ENCODE data around the gene CTBP2.

Gene CTBP2

DNA sequence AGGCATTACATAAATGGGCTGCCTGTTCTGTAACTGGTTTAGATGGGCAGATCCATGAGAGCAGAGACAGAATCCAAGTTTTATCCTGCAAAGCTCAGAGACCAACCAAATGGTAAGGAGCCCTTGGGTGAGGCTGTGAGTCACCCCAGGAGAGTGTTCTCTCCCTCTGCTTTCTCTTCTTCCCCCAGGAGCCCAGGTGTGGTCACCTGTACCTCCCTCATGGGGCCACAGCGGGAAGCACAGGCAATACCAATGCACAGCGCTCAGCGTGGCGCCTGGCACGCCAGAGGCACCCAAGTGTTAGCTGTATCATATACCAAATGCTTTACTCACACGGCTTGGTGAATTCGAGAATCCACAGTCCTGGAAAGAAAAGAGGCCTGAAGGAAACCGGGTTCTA is 39.4 kb downstream of the CTBP2 start:
- H3K4me2 ChIP-seq (ENCODE audit: low read depth, low read length): no peak overlapping the region
- no peak overlapping the region for H2AFZ ChIP-seq (ENCODE audit: low read length)
- H3K4me3 ChIP-seq (ENCODE audit: low read length): no peak overlapping the region
- no peaks in the 10 kb centered on the region for H3K9me2 ChIP-seq (replicated peaks; ENCODE audit: insufficient read depth, low read length)
- no peaks in the 10 kb centered on the region for H3K36me3 ChIP-seq (replicated peaks; ENCODE audit: insufficient read depth, low read length)
- no peaks in the 10 kb centered on the region for H3F3A ChIP-seq (ENCODE audit: insufficient read depth, low read length)
- no peak for DNase-seq
- no peak overlapping the region for H3K27ac ChIP-seq (ENCODE audit: low read length)
- H3K79me2 ChIP-seq (ENCODE audit: low read length): no peaks in the 10 kb centered on the region
- H4K20me1 ChIP-seq (ENCODE audit: insufficient read depth, low read length): no peaks in the 10 kb centered on the region
- H3K9ac ChIP-seq (ENCODE audit: low read length): no peak overlapping the region
- no peaks in the 10 kb centered on the region for H3K9me3 ChIP-seq (replicated peaks; ENCODE audit: insufficient read depth, low read length)
- peaks cover 75% of the 10 kb centered on the region for H3K27me3 ChIP-seq (replicated peaks; ENCODE audit: insufficient read depth, low read length)
- H3K4me1 ChIP-seq (ENCODE audit: low read length): no peaks in the 10 kb centered on the region
- TF ChIP-seq EZH2 (optimal IDR thresholded peaks at IDR 0.05; ENCODE audit: low read depth, low read length) (no peak), EZH2phosphoT487 (IDR thresholded peaks at IDR 0.05; ENCODE audit: low read length) (no peak)
- TF ChIP-seq, protein P1, sequence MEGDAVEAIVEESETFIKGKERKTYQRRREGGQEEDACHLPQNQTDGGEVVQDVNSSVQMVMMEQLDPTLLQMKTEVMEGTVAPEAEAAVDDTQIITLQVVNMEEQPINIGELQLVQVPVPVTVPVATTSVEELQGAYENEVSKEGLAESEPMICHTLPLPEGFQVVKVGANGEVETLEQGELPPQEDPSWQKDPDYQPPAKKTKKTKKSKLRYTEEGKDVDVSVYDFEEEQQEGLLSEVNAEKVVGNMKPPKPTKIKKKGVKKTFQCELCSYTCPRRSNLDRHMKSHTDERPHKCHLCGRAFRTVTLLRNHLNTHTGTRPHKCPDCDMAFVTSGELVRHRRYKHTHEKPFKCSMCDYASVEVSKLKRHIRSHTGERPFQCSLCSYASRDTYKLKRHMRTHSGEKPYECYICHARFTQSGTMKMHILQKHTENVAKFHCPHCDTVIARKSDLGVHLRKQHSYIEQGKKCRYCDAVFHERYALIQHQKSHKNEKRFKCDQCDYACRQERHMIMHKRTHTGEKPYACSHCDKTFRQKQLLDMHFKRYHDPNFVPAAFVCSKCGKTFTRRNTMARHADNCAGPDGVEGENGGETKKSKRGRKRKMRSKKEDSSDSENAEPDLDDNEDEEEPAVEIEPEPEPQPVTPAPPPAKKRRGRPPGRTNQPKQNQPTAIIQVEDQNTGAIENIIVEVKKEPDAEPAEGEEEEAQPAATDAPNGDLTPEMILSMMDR (IDR thresholded peaks at IDR 0.05; ENCODE audit: low read length): no peak

DNA sequence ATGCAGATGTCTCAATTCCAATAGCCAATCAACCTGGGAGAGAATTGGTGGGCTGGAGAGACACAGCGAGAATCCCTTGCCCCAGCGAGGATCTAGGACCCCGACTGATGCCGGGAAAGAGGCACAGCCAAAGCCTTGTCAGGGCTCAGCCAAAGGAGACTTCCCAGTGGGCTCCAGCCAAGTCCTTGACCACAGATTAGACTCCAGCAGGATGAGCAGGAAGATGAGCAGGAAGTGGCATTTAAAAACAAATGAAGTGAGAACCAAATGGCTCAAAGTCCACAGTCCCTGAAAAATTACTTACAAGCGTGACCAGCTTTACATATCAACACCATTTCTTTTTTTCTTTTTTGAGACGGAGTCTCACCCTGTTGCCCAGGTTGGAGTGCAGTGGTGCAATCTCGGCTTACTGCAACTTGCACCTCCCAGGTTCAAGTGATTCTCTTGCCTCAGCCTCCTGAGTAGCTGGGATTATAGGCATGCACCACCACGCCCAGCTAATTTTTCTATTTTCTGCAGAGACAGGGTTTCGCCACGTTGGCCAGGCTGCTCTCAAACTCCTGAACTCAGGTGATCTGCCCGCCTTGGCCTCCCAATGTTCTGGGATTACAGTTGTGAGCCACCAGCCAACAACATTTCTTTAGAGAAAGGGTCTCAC is 40.2 kb downstream of the CTBP2 start:
- no peaks in the 10 kb centered on the region for H3K4me1 ChIP-seq (ENCODE audit: low read length)
- DNase-seq: no peak

DNA sequence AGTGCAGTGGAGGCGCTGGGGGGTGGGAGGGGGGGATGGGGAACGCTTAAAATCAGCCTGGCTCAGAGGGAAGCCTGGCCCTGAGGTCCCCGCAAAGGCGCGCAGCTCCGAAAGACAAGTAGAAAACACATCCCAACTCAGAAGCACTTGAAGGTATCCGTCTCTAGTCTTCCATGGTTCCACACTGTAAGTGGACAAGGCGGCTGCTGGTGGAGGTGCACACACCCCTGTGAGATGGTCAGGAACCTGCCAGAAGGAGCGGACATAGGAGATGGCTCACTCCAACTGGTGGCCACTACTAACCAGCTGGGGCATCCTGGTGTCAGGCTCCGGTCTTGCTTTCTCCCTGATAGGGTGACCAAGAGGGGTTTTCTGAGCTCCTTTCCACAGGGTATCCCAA is 41.7 kb downstream of the CTBP2 start:
- Histone ChIP-seq H3K27ac (ENCODE audit: low read length) (no peak overlapping the region), H3K79me2 (ENCODE audit: low read length) (no peaks in the 10 kb centered on the region), H4K20me1 (ENCODE audit: insufficient read depth, low read length) (no peaks in the 10 kb centered on the region), H3K36me3 (replicated peaks; ENCODE audit: insufficient read depth, low read length) (no peaks in the 10 kb centered on the region), H3K4me3 (ENCODE audit: low read length) (no peak overlapping the region), H3K9me2 (replicated peaks; ENCODE audit: insufficient read depth, low read length) (no peaks in the 10 kb centered on the region), H3K4me1 (ENCODE audit: low read length) (no peaks in the 10 kb centered on the region), H3K4me2 (ENCODE audit: low read depth, low read length) (no peak overlapping the region), H3F3A (ENCODE audit: insufficient read depth, low read length) (no peaks in the 10 kb centered on the region), H3K27me3 (replicated peaks; ENCODE audit: insufficient read depth, low read length) (peaks cover 64% of the 10 kb centered on the region), H3K9ac (ENCODE audit: low read length) (no peak overlapping the region), H2AFZ (ENCODE audit: low read length) (no peak overlapping the region), H3K9me3 (replicated peaks; ENCODE audit: insufficient read depth, low read length) (no peaks in the 10 kb centered on the region)
- DNase-seq: no peak
- TF ChIP-seq, protein P1 (IDR thresholded peaks at IDR 0.05; ENCODE audit: low read length): no peak
- TF ChIP-seq EZH2phosphoT487 (IDR thresholded peaks at IDR 0.05; ENCODE audit: low read length): no peak
- no peak for TF ChIP-seq EZH2 (optimal IDR thresholded peaks at IDR 0.05; ENCODE audit: low read depth, low read length)

More for the DNA sequence above, 40.2 kb downstream of the CTBP2 start:
- H3K9ac ChIP-seq (ENCODE audit: low read length): no peak overlapping the region
- TF ChIP-seq EZH2 (optimal IDR thresholded peaks at IDR 0.05; ENCODE audit: low read depth, low read length): no peak
- no peaks in the 10 kb centered on the region for H3K9me2 ChIP-seq (replicated peaks; ENCODE audit: insufficient read depth, low read length)
- H3K9me3 ChIP-seq (replicated peaks; ENCODE audit: insufficient read depth, low read length): no peaks in the 10 kb centered on the region
- H3K27ac ChIP-seq (ENCODE audit: low read length): no peak overlapping the region
- H3K4me3 ChIP-seq (ENCODE audit: low read length): no peak overlapping the region
- H3K27me3 ChIP-seq (replicated peaks; ENCODE audit: insufficient read depth, low read length): peaks cover 70% of the 10 kb centered on the region
- no peaks in the 10 kb centered on the region for H4K20me1 ChIP-seq (ENCODE audit: insufficient read depth, low read length)
- H2AFZ ChIP-seq (ENCODE audit: low read length): no peak overlapping the region
- no peaks in the 10 kb centered on the region for H3K79me2 ChIP-seq (ENCODE audit: low read length)
- H3K36me3 ChIP-seq (replicated peaks; ENCODE audit: insufficient read depth, low read length): no peaks in the 10 kb centered on the region
- H3F3A ChIP-seq (ENCODE audit: insufficient read depth, low read length): no peaks in the 10 kb centered on the region
- H3K4me2 ChIP-seq (ENCODE audit: low read depth, low read length): no peak overlapping the region

DNA sequence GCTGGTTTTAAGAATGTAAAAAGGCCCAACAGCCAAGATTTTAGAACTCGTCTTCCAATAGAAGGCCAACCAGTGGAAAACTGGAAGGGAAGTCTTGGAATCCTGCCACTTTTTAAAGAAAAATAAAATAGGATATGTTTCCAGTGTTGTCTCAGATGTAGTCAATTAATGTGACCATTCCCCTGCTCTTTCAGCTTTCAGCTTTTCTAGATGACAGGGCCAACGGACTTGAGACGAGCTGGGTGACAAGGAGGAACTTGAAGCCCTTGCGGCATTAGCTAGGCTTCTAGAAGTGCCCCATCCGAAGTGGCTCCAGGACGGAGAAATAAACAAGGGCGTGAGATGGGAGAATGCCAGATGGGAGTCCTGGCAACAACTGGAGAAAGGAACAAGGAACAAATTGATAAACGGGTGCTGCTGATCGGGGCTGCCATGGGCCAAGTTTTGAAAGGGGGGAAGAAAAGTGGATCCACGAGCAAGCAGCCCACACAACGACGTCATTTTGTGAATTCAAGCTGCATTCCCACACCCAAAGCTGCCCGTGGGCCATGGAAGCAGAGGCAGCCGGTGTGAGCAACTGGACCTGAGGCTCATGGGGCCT is 42.3 kb downstream of the CTBP2 start:
- Histone ChIP-seq H3K4me3 (ENCODE audit: low read length) (no peak overlapping the region), H3K36me3 (replicated peaks; ENCODE audit: insufficient read depth, low read length) (no peaks in the 10 kb centered on the region), H3K4me1 (ENCODE audit: low read length) (no peaks in the 10 kb centered on the region), H4K20me1 (ENCODE audit: insufficient read depth, low read length) (no peaks in the 10 kb centered on the region), H3K4me2 (ENCODE audit: low read depth, low read length) (no peak overlapping the region), H3K9ac (ENCODE audit: low read length) (no peak overlapping the region), H3K27ac (ENCODE audit: low read length) (no peak overlapping the region), H3K79me2 (ENCODE audit: low read length) (no peaks in the 10 kb centered on the region), H3F3A (ENCODE audit: insufficient read depth, low read length) (no peaks in the 10 kb centered on the region), H3K9me3 (replicated peaks; ENCODE audit: insufficient read depth, low read length) (no peaks in the 10 kb centered on the region), H3K9me2 (replicated peaks; ENCODE audit: insufficient read depth, low read length) (no peaks in the 10 kb centered on the region), H2AFZ (ENCODE audit: low read length) (no peak overlapping the region), H3K27me3 (replicated peaks; ENCODE audit: insufficient read depth, low read length) (peaks cover 64% of the 10 kb centered on the region)
- no peak for DNase-seq
- TF ChIP-seq, protein P1 (IDR thresholded peaks at IDR 0.05; ENCODE audit: low read length): no peak
- TF ChIP-seq EZH2phosphoT487 (IDR thresholded peaks at IDR 0.05; ENCODE audit: low read length): no peak

Measured in MM.1S (cell line).